Measurements from ENCODE around the gene LRRC1. TPM values are rescaled to one million over a fixed set of nuclear protein-coding genes. Genes with fewer than 3 reads are reported as not detected.

Gene LRRC1
- total and polyA plus RNA-seq, 3 experiments from 2014 or later, result 1.6 to 2.5 (median 2.4) TPM

GRCh38 chr6:53929041-53929820 lies 134.4 kb downstream of the LRRC1 start:
- DNase-seq, result no peak
- Histone ChIP-seq H3K4me1 (ENCODE audit: insufficient read depth, low read length) (no peaks in the 10 kb centered on the region), H3K27me3 (ENCODE audit: insufficient read depth, low read length, poor library complexity, severe bottlenecking) (no peaks in the 10 kb centered on the region), H3K27ac (ENCODE audit: low read depth, low read length) (no peak overlapping the region), H3K36me3 (ENCODE audit: insufficient read depth, low read length) (no peaks in the 10 kb centered on the region), H3K9me3 (ENCODE audit: low read length) (no peaks in the 10 kb centered on the region), H3K4me3 (ENCODE audit: low read length) (no peak overlapping the region)
- Mint-ChIP-seq H3K36me3 (no peaks in the 10 kb centered on the region), H3K9me3 (no peaks in the 10 kb centered on the region), H3K4me3 (no peak overlapping the region), H3K27ac (no peak overlapping the region), H3K4me1 (no peaks in the 10 kb centered on the region), H3K27me3 (no peaks in the 10 kb centered on the region)
- ChIA-PET POLR2A (no interaction called here), CTCF (no interaction called here)

- POLR2A ChIA-PET, result no interaction called here
- H3K9me3 Mint-ChIP-seq, result no peaks in the 10 kb centered on the region
- no peak overlapping the region for H3K4me3 Mint-ChIP-seq
- no peaks in the 10 kb centered on the region for H3K4me1 Mint-ChIP-seq
- no peak overlapping the region for H3K4me3 ChIP-seq (ENCODE audit: low read length)
- H3K36me3 ChIP-seq (ENCODE audit: insufficient read depth, low read length), result no peaks in the 10 kb centered on the region
- H3K36me3 Mint-ChIP-seq, result no peaks in the 10 kb centered on the region
- no peak overlapping the region for H3K27ac ChIP-seq (ENCODE audit: low read depth, low read length)
- no peaks in the 10 kb centered on the region for H3K27me3 Mint-ChIP-seq
- CTCF ChIA-PET, result no interaction called here
- no peak for DNase-seq
- H3K9me3 ChIP-seq (ENCODE audit: low read length), result no peaks in the 10 kb centered on the region
- H3K27ac Mint-ChIP-seq, result no peak overlapping the region
- H3K27me3 ChIP-seq (ENCODE audit: insufficient read depth, low read length, poor library complexity, severe bottlenecking), result no peaks in the 10 kb centered on the region
- no peaks in the 10 kb centered on the region for H3K4me1 ChIP-seq (ENCODE audit: insufficient read depth, low read length)
Observed at GRCh38 chr6:53929821-53930120, 135.0 kb downstream of the LRRC1 start.

- Mint-ChIP-seq H3K4me3 (no peak overlapping the region), H3K27me3 (no peaks in the 10 kb centered on the region), H3K4me1 (no peaks in the 10 kb centered on the region), H3K27ac (no peak overlapping the region), H3K36me3 (no peaks in the 10 kb centered on the region), H3K9me3 (no peaks in the 10 kb centered on the region)
- Histone ChIP-seq H3K4me3 (ENCODE audit: low read length) (no peak overlapping the region), H3K4me1 (ENCODE audit: insufficient read depth, low read length) (no peaks in the 10 kb centered on the region), H3K27ac (ENCODE audit: low read depth, low read length) (no peak overlapping the region), H3K27me3 (ENCODE audit: insufficient read depth, low read length, poor library complexity, severe bottlenecking) (no peaks in the 10 kb centered on the region), H3K9me3 (ENCODE audit: low read length) (no peaks in the 10 kb centered on the region), H3K36me3 (ENCODE audit: insufficient read depth, low read length) (no peaks in the 10 kb centered on the region)
- DNase-seq, result no peak
- CTCF ChIA-PET, result no interaction called here
- POLR2A ChIA-PET, result no interaction called here
Observed at GRCh38 chr6:53930330-53930729, 135.5 kb downstream of the LRRC1 start.

- Mint-ChIP-seq H3K9me3 (no peaks in the 10 kb centered on the region), H3K36me3 (no peaks in the 10 kb centered on the region), H3K4me1 (no peaks in the 10 kb centered on the region), H3K27me3 (no peaks in the 10 kb centered on the region), H3K4me3 (no peak overlapping the region), H3K27ac (peak overlapping the region in 1 of 8 donors; percentile 75)
- H3K27me3 ChIP-seq (ENCODE audit: insufficient read depth, low read length, poor library complexity, severe bottlenecking), result no peaks in the 10 kb centered on the region
- H3K27ac ChIP-seq (ENCODE audit: low read depth, low read length), result no peak overlapping the region
- no peak for DNase-seq
- no peaks in the 10 kb centered on the region for H3K9me3 ChIP-seq (ENCODE audit: low read length)
- H3K4me3 ChIP-seq (ENCODE audit: low read length), result no peak overlapping the region
- ChIA-PET POLR2A (no interaction called here), CTCF (no interaction called here)
- H3K4me1 ChIP-seq (ENCODE audit: insufficient read depth, low read length), result no peaks in the 10 kb centered on the region
- no peaks in the 10 kb centered on the region for H3K36me3 ChIP-seq (ENCODE audit: insufficient read depth, low read length)
Observed at GRCh38 chr6:53931086-53931485, 136.3 kb downstream of the LRRC1 start.

- ChIA-PET CTCF (no interaction called here), POLR2A (no interaction called here)
- DNase-seq, result no peak
- Mint-ChIP-seq H3K4me3 (no peak overlapping the region), H3K9me3 (no peaks in the 10 kb centered on the region), H3K4me1 (peaks cover 1 to 5% (median 4%) of the 10 kb centered on the region in 3 donors), H3K27me3 (no peaks in the 10 kb centered on the region), H3K27ac (no peak overlapping the region), H3K36me3 (no peaks in the 10 kb centered on the region)
- Histone ChIP-seq H3K4me3 (ENCODE audit: low read length) (no peak overlapping the region), H3K9me3 (ENCODE audit: low read length) (no peaks in the 10 kb centered on the region), H3K27ac (ENCODE audit: low read depth, low read length) (no peak overlapping the region), H3K4me1 (ENCODE audit: insufficient read depth, low read length) (no peaks in the 10 kb centered on the region), H3K27me3 (ENCODE audit: insufficient read depth, low read length, poor library complexity, severe bottlenecking) (no peaks in the 10 kb centered on the region), H3K36me3 (ENCODE audit: insufficient read depth, low read length) (no peaks in the 10 kb centered on the region)
Observed at GRCh38 chr6:53932516-53932915, 137.7 kb downstream of the LRRC1 start.

GRCh38 chr6:53934023-53934422 lies 139.2 kb downstream of the LRRC1 start:
- Mint-ChIP-seq H3K4me1 (peaks cover 5 to 10% (median 7%) of the 10 kb centered on the region in 3 donors), H3K9me3 (no peaks in the 10 kb centered on the region), H3K27me3 (no peaks in the 10 kb centered on the region), H3K36me3 (no peaks in the 10 kb centered on the region), H3K4me3 (no peak overlapping the region), H3K27ac (no peak overlapping the region)
- no peak for DNase-seq
- Histone ChIP-seq H3K27ac (ENCODE audit: low read depth, low read length) (no peak overlapping the region), H3K4me1 (ENCODE audit: insufficient read depth, low read length) (no peaks in the 10 kb centered on the region), H3K36me3 (ENCODE audit: insufficient read depth, low read length) (no peaks in the 10 kb centered on the region), H3K4me3 (ENCODE audit: low read length) (no peak overlapping the region), H3K27me3 (ENCODE audit: insufficient read depth, low read length, poor library complexity, severe bottlenecking) (no peaks in the 10 kb centered on the region), H3K9me3 (ENCODE audit: low read length) (no peaks in the 10 kb centered on the region)
- POLR2A ChIA-PET, result no interaction called here
- CTCF ChIA-PET, result no interaction called here

- DNase-seq, result no peak
- H3K36me3 ChIP-seq (ENCODE audit: insufficient read depth, low read length), result no peaks in the 10 kb centered on the region
- Mint-ChIP-seq H3K4me3 (no peak overlapping the region), H3K9me3 (no peaks in the 10 kb centered on the region), H3K4me1 (peaks cover 5 to 10% (median 7%) of the 10 kb centered on the region in 3 donors), H3K27ac (peak overlapping the region in 1 of 8 donors; percentile 1), H3K27me3 (peaks cover 2 to 5% of the 10 kb centered on the region in 2 donors), H3K36me3 (no peaks in the 10 kb centered on the region)
- no peak overlapping the region for H3K4me3 ChIP-seq (ENCODE audit: low read length)
- H3K4me1 ChIP-seq (ENCODE audit: insufficient read depth, low read length), result no peaks in the 10 kb centered on the region
- H3K27me3 ChIP-seq (ENCODE audit: insufficient read depth, low read length, poor library complexity, severe bottlenecking), result no peaks in the 10 kb centered on the region
- no peak overlapping the region for H3K27ac ChIP-seq (ENCODE audit: low read depth, low read length)
- POLR2A ChIA-PET, result no interaction called here
- no peaks in the 10 kb centered on the region for H3K9me3 ChIP-seq (ENCODE audit: low read length)
- CTCF ChIA-PET, result no interaction called here
Observed at GRCh38 chr6:53937461-53937860, 142.7 kb downstream of the LRRC1 start.

GRCh38 chr6:53938810-53939209 lies 144.0 kb downstream of the LRRC1 start:
- H3K4me1 Mint-ChIP-seq, result peaks cover 5 to 10% (median 7%) of the 10 kb centered on the region in 3 donors
- H3K27me3 Mint-ChIP-seq, result peaks cover 5 to 11% of the 10 kb centered on the region in 2 donors
- Histone ChIP-seq H3K4me1 (ENCODE audit: insufficient read depth, low read length) (no peaks in the 10 kb centered on the region), H3K27ac (ENCODE audit: low read depth, low read length) (no peak overlapping the region), H3K27me3 (ENCODE audit: insufficient read depth, low read length, poor library complexity, severe bottlenecking) (no peaks in the 10 kb centered on the region), H3K4me3 (ENCODE audit: low read length) (no peak overlapping the region), H3K9me3 (ENCODE audit: low read length) (no peaks in the 10 kb centered on the region), H3K36me3 (ENCODE audit: insufficient read depth, low read length) (no peaks in the 10 kb centered on the region)
- CTCF ChIA-PET, result no interaction called here
- H3K27ac Mint-ChIP-seq, result no peak overlapping the region
- no peak for DNase-seq
- H3K9me3 Mint-ChIP-seq, result no peaks in the 10 kb centered on the region
- POLR2A ChIA-PET, result no interaction called here
- H3K36me3 Mint-ChIP-seq, result no peaks in the 10 kb centered on the region
- no peak overlapping the region for H3K4me3 Mint-ChIP-seq

- H3K4me1 Mint-ChIP-seq, result peaks cover 5 to 10% (median 7%) of the 10 kb centered on the region in 3 donors
- no peak overlapping the region for H3K4me3 Mint-ChIP-seq
- no peaks in the 10 kb centered on the region for H3K9me3 Mint-ChIP-seq
- peaks cover 5 to 18% of the 10 kb centered on the region in 2 donors for H3K27me3 Mint-ChIP-seq
- ChIA-PET CTCF (no interaction called here), POLR2A (no interaction called here)
- H3K27ac Mint-ChIP-seq, result peak overlapping the region in 1 of 8 donors; percentile 24
- DNase-seq, result no peak
- H3K27ac ChIP-seq (ENCODE audit: low read depth, low read length), result no peak overlapping the region
- no peaks in the 10 kb centered on the region for H3K9me3 ChIP-seq (ENCODE audit: low read length)
- no peaks in the 10 kb centered on the region for H3K27me3 ChIP-seq (ENCODE audit: insufficient read depth, low read length, poor library complexity, severe bottlenecking)
- H3K36me3 Mint-ChIP-seq, result no peaks in the 10 kb centered on the region
- no peaks in the 10 kb centered on the region for H3K4me1 ChIP-seq (ENCODE audit: insufficient read depth, low read length)
- H3K4me3 ChIP-seq (ENCODE audit: low read length), result no peak overlapping the region
- no peaks in the 10 kb centered on the region for H3K36me3 ChIP-seq (ENCODE audit: insufficient read depth, low read length)
Observed at GRCh38 chr6:53939830-53940229, 145.0 kb downstream of the LRRC1 start.

Measured in CD8-positive, alpha-beta memory T cell (primary cell).